H9 (cell line): ENCODE data around the gene CEP128. TPM values are rescaled to one million over a fixed set of nuclear protein-coding genes. Genes with fewer than 3 reads are reported as not detected.

Experiments
- DNase-seq: peaks from one replicate; pipeline ENCODE4 v3.0.0-alpha.2; 2017
- H2AFZ ChIP-seq: one replicate; pipeline ENCODE4 v1.6.1; 2013; ENCODE audit warnings: mild to moderate bottlenecking, low read length, control low read depth, moderate library complexity
- H2AK5ac ChIP-seq: 2 replicates; pipeline ENCODE4 v1.6.1; 2013; ENCODE audit warnings: low read length, control low read depth, mixed read lengths; ENCODE audit not compliant: insufficient read length
- H2BK120ac ChIP-seq: one replicate; pipeline ENCODE4 v1.6.1; 2013; ENCODE audit warnings: low read depth, mild to moderate bottlenecking, low read length, control low read depth, inconsistent platforms; ENCODE audit not compliant: poor library complexity, severe bottlenecking
- H2BK12ac ChIP-seq: 2 replicates; pipeline ENCODE4 v1.6.1; 2013; ENCODE audit warnings: low read length, control low read depth, mixed read lengths, low read depth; ENCODE audit not compliant: insufficient read length
- H2BK15ac ChIP-seq: 2 replicates; pipeline ENCODE4 v1.6.1; 2013; ENCODE audit warnings: low read depth, low read length, control low read depth
- H2BK20ac ChIP-seq: one replicate; pipeline ENCODE4 v1.6.1; 2013; ENCODE audit warnings: low read depth, mild to moderate bottlenecking, low read length, control low read depth, inconsistent platforms; ENCODE audit not compliant: poor library complexity, severe bottlenecking
- H2BK5ac ChIP-seq: 2 replicates; pipeline ENCODE4 v1.6.1; 2013; ENCODE audit warnings: low read length, control low read depth, mixed read lengths; ENCODE audit not compliant: insufficient read length
- H3K14ac ChIP-seq: 2 replicates; pipeline ENCODE4 v1.6.1; 2013; ENCODE audit warnings: low read length, control low read depth; ENCODE audit not compliant: insufficient read depth
- H3K18ac ChIP-seq: 2 replicates; pipeline ENCODE4 v1.6.1; 2013; ENCODE audit warnings: low read depth, mild to moderate bottlenecking, mixed read lengths, low read length, control low read depth; ENCODE audit not compliant: insufficient read length
- H3K23ac ChIP-seq: 2 replicates; pipeline ENCODE4 v1.6.1; 2013; ENCODE audit warnings: low read length, control low read depth, mixed read lengths, low read depth; ENCODE audit not compliant: insufficient read length
- H3K23me2 ChIP-seq: 2 replicates; pipeline ENCODE4 v1.6.1; 2013; ENCODE audit warnings: low read depth, mild to moderate bottlenecking, mixed read lengths, low read length, control low read depth; ENCODE audit not compliant: insufficient read length, poor library complexity, severe bottlenecking
- H3K27ac ChIP-seq: 2 replicates; pipeline ENCODE4 v1.5.1; 2013; ENCODE audit warnings: low read length, control low read depth, mixed read lengths, low read depth; ENCODE audit not compliant: insufficient read length
- H3K27me3 ChIP-seq: 2 replicates; pipeline ENCODE4 v1.6.1; 2013; ENCODE audit warnings: low read length, control low read depth, inconsistent platforms; ENCODE audit not compliant: insufficient read depth
- H3K4ac ChIP-seq: 2 replicates; pipeline ENCODE4 v1.6.1; 2013; ENCODE audit warnings: low read depth, mild to moderate bottlenecking, control low read depth, inconsistent platforms, low read length, moderate library complexity
- H3K4me1 ChIP-seq: 2 replicates; pipeline ENCODE4 v1.6.1; 2013; ENCODE audit warnings: low read length, control low read depth, inconsistent platforms; ENCODE audit not compliant: insufficient read depth
- H3K4me2 ChIP-seq: 2 replicates; pipeline ENCODE4 v1.6.1; 2013; ENCODE audit warnings: low read length, control low read depth, mixed read lengths; ENCODE audit not compliant: insufficient read length, insufficient read depth
- H3K56ac ChIP-seq: 2 replicates; pipeline ENCODE4 v1.6.1; 2013; ENCODE audit warnings: low read depth, mild to moderate bottlenecking, mixed read lengths, low read length, control low read depth; ENCODE audit not compliant: insufficient read length
- H3K79me1 ChIP-seq: 2 replicates; pipeline ENCODE4 v1.6.1; 2013; ENCODE audit warnings: low read depth, mild to moderate bottlenecking, moderate library complexity, low read length, control low read depth, inconsistent platforms; ENCODE audit not compliant: insufficient read depth, poor library complexity, severe bottlenecking
- H3K79me2 ChIP-seq: 2 replicates; pipeline ENCODE4 v1.6.1; 2013; ENCODE audit warnings: low read length, control low read depth, inconsistent platforms; ENCODE audit not compliant: insufficient read depth
- H3K9ac ChIP-seq: 2 replicates; pipeline ENCODE4 v1.6.1; 2013; ENCODE audit warnings: low read length, control low read depth, mixed read lengths; ENCODE audit not compliant: insufficient read length; ENCODE audit errors: extremely low read depth
- H3K9me3 ChIP-seq: one replicate; pipeline ENCODE4 v1.6.1; 2013; ENCODE audit warnings: low read depth, low read length, inconsistent platforms; ENCODE audit not compliant: control insufficient read depth
- H3T11ph ChIP-seq: one replicate; pipeline ENCODE4 v1.6.1; 2013; ENCODE audit warnings: mild to moderate bottlenecking, low read length, control low read depth, inconsistent platforms
- H4K20me1 ChIP-seq: one replicate; pipeline ENCODE4 v1.6.1; 2013; ENCODE audit not compliant: control insufficient read depth, insufficient read length, insufficient read depth
- H4K5ac ChIP-seq: 2 replicates; pipeline ENCODE4 v1.6.1; 2013; ENCODE audit warnings: low read depth, mild to moderate bottlenecking, mixed read lengths, low read length, control low read depth; ENCODE audit not compliant: insufficient read length
- H4K8ac ChIP-seq: replicated peaks from 2 replicates; pipeline ENCODE4 v1.6.1; 2013; ENCODE audit warnings: low read length, control low read depth, mixed read lengths, low read depth; ENCODE audit not compliant: insufficient read length
- H4K91ac ChIP-seq: 2 replicates; pipeline ENCODE4 v1.6.1; 2013; ENCODE audit warnings: low read depth, mild to moderate bottlenecking, moderate library complexity, mixed read lengths, low read length, control low read depth; ENCODE audit not compliant: insufficient read length
- H3K27ac Mint-ChIP-seq, 3 experiments: 2 replicates in 2 of 3; 3 replicates in 1 of 3; pipeline ENCODE4 v1.8.0; 2020 to 2021; ENCODE audit warnings: mixed read lengths in 3 of 3, mild to moderate bottlenecking in 1 of 3, moderate library complexity in 1 of 3
- H3K27me3 Mint-ChIP-seq: 2 replicates; pipeline ENCODE4 v1.8.0; 2021; ENCODE audit warnings: low read depth, mild to moderate bottlenecking, moderate library complexity, mixed read lengths
- H3K36me3 Mint-ChIP-seq, 3 experiments: 2 replicates in 2 of 3; 3 replicates in 1 of 3; pipeline ENCODE4 v1.8.0; 2020 to 2021; ENCODE audit warnings: low read depth in 3 of 3, mixed read lengths in 3 of 3; ENCODE audit not compliant: insufficient read depth in 1 of 3
- H3K4me1 Mint-ChIP-seq, 2 experiments: 2 replicates each; pipeline ENCODE4 v1.8.0; 2020; ENCODE audit warnings: mixed read lengths in 2 of 2
- H3K4me3 Mint-ChIP-seq, 2 experiments: 2 replicates in 1 of 2; 3 replicates in 1 of 2; pipeline ENCODE4 v1.8.0; 2020 to 2021; ENCODE audit warnings: mild to moderate bottlenecking in 2 of 2, mixed read lengths in 2 of 2, moderate library complexity in 1 of 2
- H3K9me3 Mint-ChIP-seq, 2 experiments: 2 replicates in 1 of 2; 3 replicates in 1 of 2; pipeline ENCODE4 v1.8.0; 2020; ENCODE audit warnings: mild to moderate bottlenecking in 2 of 2, mixed read lengths in 2 of 2, moderate library complexity in 1 of 2
- CTCF ChIP-seq: fragments of 200-600 bp; sonication (generic); conservative IDR thresholded peaks from 3 replicates; pipeline ENCODE4 v1.8.0; 2021; ENCODE audit warnings: antibody characterized with exemption, mild to moderate bottlenecking
- WGBS: extraction: QIAGEN DNeasy Blood & Tissue Kit; methylation state at CpG from one replicate; pipeline ENCODE4 v1.1.7; 2013; ENCODE audit warnings: missing lambda C conversion rate, low lambda C conversion rate, mixed read lengths; ENCODE audit not compliant: insufficient read length; ENCODE audit errors: extremely low coverage; 5-methylcytosine and 5-hydroxymethylcytosine counted together
- total RNA-seq: library from RNA; stranded (reverse); gene quantifications from 2 replicates; pipeline ENCODE4 v1.2.1, GENCODE V29; 2021

Gene CEP128
- total RNA-seq, 1 experiment from 2014 or later, result 16.3 TPM

GRCh38 chr14:80699861-80700260, 241.7 kb downstream of the CEP128 start:
- TF ChIP-seq CTCF, result no peak
- H4K91ac ChIP-seq, result no peak overlapping the region
- no CpG with 5 or more reads among the region's 4 CpGs for WGBS
- H3K4me3 Mint-ChIP-seq, result no peak overlapping the region
- no peak overlapping the region for H2BK15ac ChIP-seq
- no peaks in the 10 kb centered on the region for H4K20me1 ChIP-seq
- no peak overlapping the region for H3K23ac ChIP-seq
- no peaks in the 10 kb centered on the region; a peak in 1 of 5 replicates for H3K9me3 Mint-ChIP-seq
- no peak for DNase-seq
- no peaks in the 10 kb centered on the region for H3K23me2 ChIP-seq
- H2AFZ ChIP-seq, result no peak overlapping the region
- no peaks in the 10 kb centered on the region for H3K79me2 ChIP-seq
- H3K4me1 ChIP-seq, result no peaks in the 10 kb centered on the region; the same call in 1 of the 2 replicates
- H2AK5ac ChIP-seq, result no peak overlapping the region
- H2BK5ac ChIP-seq, result no peak overlapping the region
- H3K27me3 ChIP-seq, result no peaks in the 10 kb centered on the region
- H3T11ph ChIP-seq, result no peak overlapping the region
- 0 out of 7 replicates have a peak, but pooled peaks cover 0 to 3% (median 0%) of the 10 kb centered on the region in 3 experiments for H3K36me3 Mint-ChIP-seq
- no peak overlapping the region for H4K8ac ChIP-seq
- H3K4me2 ChIP-seq, result no peak overlapping the region
- no peak overlapping the region for H2BK12ac ChIP-seq
- H3K9ac ChIP-seq, result no peak overlapping the region
- no peak overlapping the region; the same call in 1 of the 2 replicates for H3K14ac ChIP-seq
- no peak overlapping the region for H3K18ac ChIP-seq
- H3K27ac ChIP-seq, result no peak overlapping the region
- H3K4me1 Mint-ChIP-seq, result no peaks in the 10 kb centered on the region
- H3K4ac ChIP-seq, result no peak overlapping the region
- H4K5ac ChIP-seq, result no peak overlapping the region
- no peaks in the 10 kb centered on the region for H3K27me3 Mint-ChIP-seq
- no peak overlapping the region for H3K56ac ChIP-seq
- H3K9me3 ChIP-seq, result no peaks in the 10 kb centered on the region
- H2BK20ac ChIP-seq, result no peak overlapping the region
- no peak overlapping the region for H2BK120ac ChIP-seq
- H3K27ac Mint-ChIP-seq, result no peak overlapping the region; a peak in 1 of 7 replicates
- H3K79me1 ChIP-seq, result no peaks in the 10 kb centered on the region
